HepG2 (cell line): ENCODE results near the gene CLBA1. TPM values are rescaled to one million over a fixed set of nuclear protein-coding genes. Genes with fewer than 3 reads are reported as not detected.

Experiments
- ATAC-seq: fragments of 200-7000 bp; cut with Tn5 transposase; 3 replicates; pipeline ENCODE4 v1.9.1; 2020; ENCODE audit warnings: mild to moderate bottlenecking, moderate library complexity
- BruUV-seq: library from RNA; stranded (reverse); fragments of 400-500 nt; replicated peaks from 2 replicates; lab custom pipeline; 2021; lab: Mats Ljungman, UMichigan
- CTCF ChIA-PET: fragments of 300-600 bp; formaldehyde crosslinking; extraction: SDS; loops from one replicate; lab custom pipeline; 2021; ENCODE audit warnings: low total read pairs, inconsistent platforms, low intra/inter-chr PET ratio; lab: Yijun Ruan, JAX
- POLR2A ChIA-PET: fragments of 350-600 bp; sonication (Branson Sonifier 250); formaldehyde crosslinking; loops from one replicate; lab custom pipeline; 2020; ENCODE audit warnings: antibody characterized with exemption, inconsistent platforms; lab: Yijun Ruan, JAX
- DNase-seq: peaks from one replicate; pipeline ENCODE4 v3.0.0-alpha.2; 2015; ENCODE audit warnings: low spot score
- FAIRE-seq: peaks from 3 replicates; lab custom pipeline; 2011; peaks lifted over from hg19 to GRCh38; lab: Jason Lieb, UNC
- H2AFZ ChIP-seq: one replicate; pipeline ENCODE4 v1.6.1; 2011; ENCODE audit warnings: low read length, inconsistent platforms
- H3K27ac ChIP-seq: fragments of 300-600 bp; 3 replicates; pipeline ENCODE4 v1.8.0; 2011; ENCODE audit warnings: mixed run types, mild to moderate bottlenecking, mixed read lengths, low read length, inconsistent platforms; ENCODE audit not compliant: insufficient read depth; ENCODE audit errors: extremely low read length
- H3K27me3 ChIP-seq, 2 experiments: fragments of 200-600 bp in 1 of 2; 2 replicates in 1 of 2; 3 replicates in 1 of 2; pipeline versions ENCODE4 v1.6.0 to v1.8.0; 2011; ENCODE audit warnings: low read length in 2 of 2, mild to moderate bottlenecking in 2 of 2, moderate library complexity in 2 of 2, inconsistent platforms in 1 of 2; ENCODE audit not compliant: insufficient read depth in 2 of 2, control insufficient read depth in 1 of 2
- H3K36me3 ChIP-seq, 2 experiments: fragments of 200-600 bp in 1 of 2; replicated peaks in 1 of 2; 2 replicates in 1 of 2; 3 replicates in 1 of 2; pipeline versions ENCODE4 v1.5.1 to v1.8.0; 2011; ENCODE audit warnings: low read length in 2 of 2, inconsistent platforms in 1 of 2; ENCODE audit not compliant: insufficient read depth in 2 of 2, control insufficient read depth in 1 of 2
- H3K4me1 ChIP-seq: 2 replicates; pipeline ENCODE4 v1.5.1; 2012; ENCODE audit warnings: low read length, inconsistent platforms; ENCODE audit not compliant: insufficient read depth
- H3K4me2 ChIP-seq: 2 replicates; pipeline ENCODE4 v1.6.0; 2011; ENCODE audit warnings: low read depth, low read length, inconsistent platforms
- H3K4me3 ChIP-seq, 3 experiments: fragments of 200-600 bp in 1 of 3; sonication (generic), shearing (Covaris generic) in 1 of 3; replicated peaks in 1 of 3; 2 replicates each; pipeline ENCODE4 v1.5.1; 2011 to 2016; ENCODE audit warnings: low read length in 3 of 3, inconsistent platforms in 2 of 3, low read depth in 2 of 3, mild to moderate bottlenecking in 2 of 3, control low read depth in 1 of 3, mixed read lengths in 1 of 3; ENCODE audit not compliant: insufficient read depth in 1 of 3
- H3K79me2 ChIP-seq: one replicate; pipeline ENCODE4 v1.6.1; 2011; ENCODE audit warnings: low read length, inconsistent platforms; ENCODE audit not compliant: insufficient read depth
- H3K9ac ChIP-seq: 2 replicates; pipeline ENCODE4 v1.6.0; 2011; ENCODE audit warnings: mild to moderate bottlenecking, low read depth, low read length, inconsistent platforms; ENCODE audit not compliant: insufficient read depth
- H3K9me3 ChIP-seq: 2 replicates; pipeline ENCODE4 v1.5.1; 2012; ENCODE audit warnings: mild to moderate bottlenecking, low read length
- H4K20me1 ChIP-seq: 2 replicates; pipeline ENCODE4 v1.6.0; 2011; ENCODE audit warnings: inconsistent platforms, mild to moderate bottlenecking, low read length, moderate library complexity; ENCODE audit not compliant: insufficient read depth
- BRD4 ChIP-seq: sonication (generic); formaldehyde crosslinking; IDR thresholded peaks from 2 replicates; pipeline ENCODE4 v1.4.0; 2020; ENCODE audit warnings: missing genetic modification reagents
- IRF2 ChIP-seq: IDR thresholded peaks from 2 replicates; pipeline ENCODE4 v1.6.1; 2018; ENCODE audit warnings: missing genetic modification reagents, missing compliant biosample characterization
- JUNB ChIP-seq: sonication (generic); formaldehyde crosslinking; IDR thresholded peaks from 2 replicates; pipeline ENCODE4 v1.8.0; 2022; ENCODE audit warnings: missing genetic modification reagents, mild to moderate bottlenecking, borderline replicate concordance
- JUND ChIP-seq: sonication (generic); formaldehyde crosslinking; IDR thresholded peaks from 2 replicates; pipeline ENCODE4 v1.8.0; 2022; ENCODE audit warnings: mild to moderate bottlenecking, missing genetic modification reagents
- RBFOX2 ChIP-seq: fragments of 200-400 bp; formaldehyde crosslinking; IDR thresholded peaks from 2 replicates; pipeline ENCODE4 v1.6.1; 2017; ENCODE audit warnings: low read depth, mild to moderate bottlenecking, low read length
- RFXAP ChIP-seq: sonication (generic); formaldehyde crosslinking; IDR thresholded peaks from 2 replicates; pipeline ENCODE4 v1.4.0; 2020; ENCODE audit warnings: missing genetic modification reagents, borderline replicate concordance
- SRY ChIP-seq: sonication (generic); formaldehyde crosslinking; IDR thresholded peaks from 2 replicates; pipeline ENCODE4 v1.8.0; 2022; ENCODE audit warnings: mild to moderate bottlenecking, missing genetic modification reagents
- THAP7 ChIP-seq: sonication (generic); formaldehyde crosslinking; IDR thresholded peaks from 2 replicates; pipeline ENCODE4 v1.8.1; 2023; ENCODE audit warnings: mild to moderate bottlenecking, missing genetic modification reagents
- ZNF687 ChIP-seq: sonication (generic); formaldehyde crosslinking; IDR thresholded peaks from 2 replicates; pipeline ENCODE4 v1.5.1; 2020; ENCODE audit warnings: mild to moderate bottlenecking, missing genetic modification reagents, moderate library complexity
- WGBS: methylation state at CpG from one replicate; pipeline ENCODE4 v1.1.6; 2017; ENCODE audit warnings: low lambda C conversion rate; 5-methylcytosine and 5-hydroxymethylcytosine counted together
- in situ Hi-C: cut with HindIII; loops from 2 replicates; pipeline ENCODE4 v1.10.0; 2017; ENCODE audit warnings: low pct_unique_long_range_greater_than_20kb; ENCODE audit not compliant: extremely low pct_ligation_motif_present
- intact Hi-C: fragments of 100-400 bp; cut with micrococcal nuclease; formaldehyde crosslinking; loops from one replicate; pipeline ENCODE4 v1.10.0; 2022; ENCODE audit not compliant: unreplicated experiment
- polyA plus RNA-seq, 8 experiments: library from polyadenylated mRNA; depleted of rRNA in 3 of 8; stranded (reverse) in 7 of 8; unstranded in 1 of 8; fragments of >200 nt; fragmentation: Illumina TruSeq in 4 of 8; extraction: Trizol in 4 of 8; gene quantifications; 2 replicates each; pipeline versions ENCODE4 v1.2.1 to v1.2.3, GENCODE V29; 2011 to 2016; ENCODE audit warnings: low read depth in 4 of 8, missing spikeins in 1 of 8, mixed read lengths in 1 of 8; ENCODE audit not compliant: insufficient read depth in 1 of 8
- total RNA-seq, 5 experiments: library from RNA; depleted of rRNA; stranded (reverse); fragments of >200 nt; fragmentation: Illumina TruSeq; extraction: Trizol; gene quantifications; 2 replicates each; pipeline ENCODE4 v1.2.3, GENCODE V29; 2016; ENCODE audit warnings: low read depth in 1 of 5

The CLBA1 gene
- total and polyA plus RNA-seq, 2 of the 13 experiments (the other 11 are each of a cell fraction or from before 2014, with no cell fraction given): 1.2 to 1.4 TPM

- Histone ChIP-seq H4K20me1 (peaks cover 3% of the 10 kb centered on the region), H2AFZ (no peak overlapping the region), H3K79me2 (peaks cover 19% of the 10 kb centered on the region), H3K9me3 (no peaks in the 10 kb centered on the region), H3K9ac (no peak overlapping the region), H3K27me3 (no peaks in the 10 kb centered on the region; a peak in 2 of 5 replicates), H3K4me1 (peaks cover 33% of the 10 kb centered on the region), H3K4me3 (no peak overlapping the region), H3K36me3 (0 out of 5 replicates have a peak, but pooled peaks cover 0 to 1% of the 10 kb centered on the region in 2 experiments), H3K27ac (no peak overlapping the region), H3K4me2 (no peak overlapping the region)
- intact Hi-C loops: loop anchor here (5.0 kb wide), 1 partner anchor 47 kb away; the partner anchor contains the start of gene AHNAK2
- TF ChIP-seq JUND (CRISPR knock-in tag) (no peak), ZNF687 (CRISPR knock-in tag) (no peak), IRF2 (CRISPR knock-in tag) (no peak), RFXAP (CRISPR knock-in tag) (no peak), THAP7 (no peak), RBFOX2 (no peak), BRD4 (no peak), JUNB (no peak), SRY (CRISPR knock-in tag) (no peak)
- CTCF ChIA-PET: no interaction called here
- POLR2A ChIA-PET: interaction anchor here (3.6 kb wide), 1 partner anchor 39 kb away, joined by 18 read pairs; the partner anchor contains the start of gene CLBA1
- FAIRE-seq (no peak), ATAC-seq (no peak), DNase-seq (no peak)
- in situ Hi-C loops: no loop called here
- WGBS: 64% methylated on average over 4 of the region's 4 CpGs
- BruUV-seq: no TSS peak
Measured at GRCh38 chr14:105023791-105024480, 38.3 kb downstream of the CLBA1 start.
